Panc1 (cell line): ENCODE data around the gene NCAM2. TPM values are rescaled to one million over a fixed set of nuclear protein-coding genes. Genes with fewer than 3 reads are reported as not detected.

Experiments
- ATAC-seq: fragments of 200-7000 bp; cut with Tn5 transposase; 2 replicates; pipeline ENCODE4 v1.9.1; 2020; ENCODE audit warnings: mild to moderate bottlenecking, moderate library complexity
- BruUV-seq: library from RNA; stranded (reverse); fragments of 400-500 nt; replicated peaks from 2 replicates; lab custom pipeline; 2021; lab: Mats Ljungman, UMichigan
- CTCF ChIA-PET: fragments of 300-600 bp; sonication (Branson Sonifier 250); formaldehyde crosslinking; loops from one replicate; lab custom pipeline; 2022; ENCODE audit warnings: antibody characterized with exemption; lab: Charles Lee
- POLR2A ChIA-PET: fragments of 300-600 bp; sonication (Branson Sonifier 250); formaldehyde crosslinking; loops from one replicate; lab custom pipeline; 2022; ENCODE audit warnings: antibody characterized with exemption; lab: Charles Lee
- DNase-seq: peaks from one replicate; pipeline ENCODE4 v3.0.0-alpha.2; 2010; ENCODE audit warnings: low read depth, low spot score
- H3K27ac ChIP-seq: 2 replicates; pipeline ENCODE4 v1.5.1; 2011; ENCODE audit warnings: mild to moderate bottlenecking, low read length, inconsistent platforms
- H3K27me3 ChIP-seq: fragments of 200-500 bp; sonication (Bioruptor generic); 2 replicates; pipeline ENCODE4 v1.6.0; 2014; ENCODE audit warnings: low read length, inconsistent platforms; ENCODE audit not compliant: control insufficient read depth, insufficient read depth
- H3K36me3 ChIP-seq: fragments of 200-500 bp; sonication (Bioruptor generic); 2 replicates; pipeline ENCODE4 v1.5.1; 2014; ENCODE audit warnings: inconsistent platforms, mild to moderate bottlenecking, low read length, moderate library complexity; ENCODE audit not compliant: control insufficient read depth, insufficient read depth
- H3K4me1 ChIP-seq: 2 replicates; pipeline ENCODE4 v1.5.1; 2011; ENCODE audit warnings: inconsistent platforms, mild to moderate bottlenecking, low read length, moderate library complexity; ENCODE audit not compliant: control insufficient read depth, insufficient read depth
- H3K4me3 ChIP-seq, 2 experiments: 2 replicates each; pipeline ENCODE4 v1.5.1; 2011 to 2012; ENCODE audit warnings: low read depth in 2 of 2, low read length in 2 of 2, mild to moderate bottlenecking in 2 of 2, inconsistent platforms in 1 of 2, moderate library complexity in 1 of 2
- H3K9me3 ChIP-seq: fragments of 200-500 bp; sonication (Bioruptor generic); 2 replicates; pipeline ENCODE4 v1.5.1; 2014; ENCODE audit warnings: low read depth, mild to moderate bottlenecking, inconsistent platforms, low read length, moderate library complexity; ENCODE audit not compliant: control insufficient read depth, insufficient read depth
- CTCF ChIP-seq: fragments of 450-650 bp; IDR thresholded peaks from 2 replicates; pipeline ENCODE4 v1.5.1; 2017; ENCODE audit warnings: mild to moderate bottlenecking
- POLR2AphosphoS5 ChIP-seq: IDR thresholded peaks from 2 replicates; pipeline ENCODE4 v1.6.1; 2012; ENCODE audit warnings: mild to moderate bottlenecking, low read depth, low read length, moderate library complexity
- REST ChIP-seq, 2 experiments: IDR thresholded peaks; 2 replicates each; pipeline ENCODE4 v1.6.1; 2011 to 2012; ENCODE audit warnings: low read depth in 2 of 2, control low read depth in 1 of 2, low read length in 1 of 2, mild to moderate bottlenecking in 1 of 2, moderate library complexity in 1 of 2; ENCODE audit not compliant: insufficient read depth in 1 of 2
- SIN3A ChIP-seq: IDR thresholded peaks from 2 replicates; pipeline ENCODE4 v1.6.1; 2012; ENCODE audit warnings: low read depth, mild to moderate bottlenecking, low read length, moderate library complexity, borderline replicate concordance; ENCODE audit not compliant: insufficient read depth
- TCF7L2 ChIP-seq: IDR thresholded peaks from 2 replicates; pipeline ENCODE4 v1.6.1; 2011; ENCODE audit warnings: mild to moderate bottlenecking, low read depth, low read length, inconsistent platforms
- in situ Hi-C: cut with HindIII; loops from 2 replicates; pipeline ENCODE4 v1.10.0; 2016; ENCODE audit warnings: low sequenced_read_pairs, low pct_unique_long_range_greater_than_20kb
- intact Hi-C: fragments of 100-400 bp; cut with micrococcal nuclease; formaldehyde crosslinking; loops from one replicate; pipeline ENCODE4 v1.10.0; 2022; ENCODE audit not compliant: unreplicated experiment
- total RNA-seq: library from RNA; stranded (reverse); gene quantifications from one replicate; pipeline ENCODE4 v1.2.1, GENCODE V29; 2021; ENCODE audit not compliant: unreplicated experiment

NCAM2 gene
- total RNA-seq, 1 experiment from 2014 or later: 2.2 TPM

GRCh38 chr21:21119091-21119490, 120.9 kb downstream of the NCAM2 start:
- H3K36me3 ChIP-seq: no peaks in the 10 kb centered on the region
- in situ Hi-C loops: no loop called here
- no peaks in the 10 kb centered on the region for H3K4me1 ChIP-seq
- no peak overlapping the region for H3K27ac ChIP-seq
- TF ChIP-seq TCF7L2: no peak
- no peak for TF ChIP-seq POLR2AphosphoS5
- TF ChIP-seq SIN3A: no peak
- TF ChIP-seq CTCF: no peak
- TF ChIP-seq REST (IDR thresholded peaks at IDR 0.05; ENCODE audit: insufficient read depth in 1 of 2, low read depth in 2 of 2, low read length in 1 of 2): no peak
- no TSS peak for BruUV-seq
- no peaks in the 10 kb centered on the region for H3K9me3 ChIP-seq
- intact Hi-C loops: no loop called here
- CTCF ChIA-PET: no interaction called here
- no peak overlapping the region for H3K4me3 ChIP-seq
- no peak for ATAC-seq
- no peaks in the 10 kb centered on the region for H3K27me3 ChIP-seq
- DNase-seq: no peak
- POLR2A ChIA-PET: no interaction called here

- ChIA-PET CTCF (no interaction called here), POLR2A (no interaction called here)
- no TSS peak for BruUV-seq
- ATAC-seq: no peak
- no peak for TF ChIP-seq POLR2AphosphoS5
- TF ChIP-seq REST (IDR thresholded peaks at IDR 0.05; ENCODE audit: insufficient read depth in 1 of 2, low read depth in 2 of 2, low read length in 1 of 2): no peak
- no peak for TF ChIP-seq CTCF
- no peak for TF ChIP-seq TCF7L2
- no peak for TF ChIP-seq SIN3A
- intact Hi-C loops: no loop called here
- no peak overlapping the region for H3K4me3 ChIP-seq
- in situ Hi-C loops: no loop called here
- DNase-seq: no peak
- H3K36me3 ChIP-seq: no peaks in the 10 kb centered on the region
- no peaks in the 10 kb centered on the region for H3K4me1 ChIP-seq
- no peak overlapping the region for H3K27ac ChIP-seq
- H3K27me3 ChIP-seq: no peaks in the 10 kb centered on the region
- no peaks in the 10 kb centered on the region for H3K9me3 ChIP-seq
These were observed 124.5 kb downstream of the NCAM2 start for GRCh38 chr21:21122680-21123079.
